A673 (cell line): ENCODE results near the gene NUTM2G. TPM values are rescaled to one million over a fixed set of nuclear protein-coding genes. Genes with fewer than 3 reads are reported as not detected.
"Not testable (repeated sequence)": the region's sequence is repeated elsewhere in the genome, so short reads cannot be mapped to it uniquely, and the experiment has no call there.

Source experiments
- BruUV-seq: library from RNA; stranded (reverse); fragments of 400-500 nt; replicated peaks from 2 replicates; lab custom pipeline; 2021; lab: Mats Ljungman, UMichigan
- CTCF ChIA-PET: fragments of 300-600 bp; sonication (Branson Sonifier 250); formaldehyde crosslinking; loops from one replicate; lab custom pipeline; 2022; ENCODE audit warnings: antibody characterized with exemption; lab: Charles Lee
- POLR2A ChIA-PET: fragments of 300-600 bp; sonication (Branson Sonifier 250); formaldehyde crosslinking; loops from one replicate; lab custom pipeline; 2022; ENCODE audit warnings: antibody characterized with exemption; ENCODE audit not compliant: low non-redundant PET; lab: Charles Lee
- DNase-seq: peaks from one replicate; pipeline ENCODE4 v3.0.0-alpha.2; 2015; ENCODE audit warnings: low spot score
- H3K27ac ChIP-seq: fragments of 200-600 bp; sonication (generic); 2 replicates; pipeline ENCODE4 v1.5.1; 2016; ENCODE audit warnings: mixed run types, low read depth, mild to moderate bottlenecking, mixed read lengths, antibody characterized with exemption, low read length; ENCODE audit not compliant: poor library complexity, severe bottlenecking
- H3K27me3 ChIP-seq: fragments of 200-600 bp; sonication (generic); replicated peaks from 2 replicates; pipeline ENCODE4 v1.6.1; 2017; ENCODE audit warnings: mixed run types, low read depth, mild to moderate bottlenecking, mixed read lengths, antibody characterized with exemption, low read length; ENCODE audit not compliant: insufficient read depth, poor library complexity
- H3K36me3 ChIP-seq: fragments of 200-600 bp; sonication (generic); 2 replicates; pipeline ENCODE4 v1.6.1; 2016; ENCODE audit warnings: mixed run types, mild to moderate bottlenecking, mixed read lengths, antibody characterized with exemption, low read length; ENCODE audit not compliant: insufficient read depth, poor library complexity, severe bottlenecking
- H3K4me1 ChIP-seq: fragments of 200-600 bp; sonication (generic); 2 replicates; pipeline ENCODE4 v1.6.1; 2017; ENCODE audit warnings: mixed run types, mild to moderate bottlenecking, mixed read lengths, antibody characterized with exemption, low read length; ENCODE audit not compliant: insufficient read depth, poor library complexity, severe bottlenecking
- H3K4me3 ChIP-seq: fragments of 200-600 bp; sonication (generic); 2 replicates; pipeline ENCODE4 v1.5.1; 2016; ENCODE audit warnings: low read depth, mixed run types, mild to moderate bottlenecking, mixed read lengths, low read length; ENCODE audit not compliant: poor library complexity, severe bottlenecking
- H3K9me3 ChIP-seq: fragments of 200-600 bp; sonication (generic); 2 replicates; pipeline ENCODE4 v1.6.1; 2016; ENCODE audit warnings: mixed run types, low read depth, mild to moderate bottlenecking, mixed read lengths, antibody characterized with exemption, low read length; ENCODE audit not compliant: poor library complexity, severe bottlenecking
- intact Hi-C: fragments of 100-400 bp; cut with micrococcal nuclease; formaldehyde crosslinking; loops from one replicate; pipeline ENCODE4 v1.10.0; 2022; ENCODE audit not compliant: unreplicated experiment
- total RNA-seq: library from RNA; stranded (reverse); gene quantifications from 2 replicates; pipeline ENCODE4 v1.2.3, GENCODE V29; 2021

NUTM2G gene
- total RNA-seq, 1 experiment from 2014 or later = not detected

DNA sequence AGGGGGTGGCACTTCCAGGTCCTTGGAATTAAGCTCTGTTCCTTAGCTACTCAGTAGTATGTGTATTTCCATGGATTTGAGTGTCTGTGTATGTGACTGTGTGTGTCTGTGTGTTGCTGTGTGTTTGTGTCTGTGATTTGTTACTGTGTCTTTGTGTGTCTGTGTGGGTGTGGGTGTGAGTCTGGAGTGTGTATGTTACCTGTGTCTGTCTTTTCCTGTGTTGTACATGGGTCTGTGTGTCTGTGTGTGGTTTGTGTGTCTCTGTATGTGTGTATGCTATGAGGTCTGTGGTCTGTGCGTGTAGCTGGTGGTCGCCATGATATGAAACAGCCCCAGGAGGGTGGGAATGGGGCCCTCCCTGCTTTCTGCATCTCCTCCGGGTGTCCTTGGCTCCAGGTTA, 8.8 kb downstream of the NUTM2G start:
- H3K36me3 ChIP-seq, H3K9me3 ChIP-seq, H3K27ac ChIP-seq, BruUV-seq, intact Hi-C loops, H3K4me1 ChIP-seq, H3K4me3 ChIP-seq, DNase-seq, POLR2A ChIA-PET, H3K27me3 ChIP-seq, CTCF ChIA-PET: not testable (repeated sequence)

DNA sequence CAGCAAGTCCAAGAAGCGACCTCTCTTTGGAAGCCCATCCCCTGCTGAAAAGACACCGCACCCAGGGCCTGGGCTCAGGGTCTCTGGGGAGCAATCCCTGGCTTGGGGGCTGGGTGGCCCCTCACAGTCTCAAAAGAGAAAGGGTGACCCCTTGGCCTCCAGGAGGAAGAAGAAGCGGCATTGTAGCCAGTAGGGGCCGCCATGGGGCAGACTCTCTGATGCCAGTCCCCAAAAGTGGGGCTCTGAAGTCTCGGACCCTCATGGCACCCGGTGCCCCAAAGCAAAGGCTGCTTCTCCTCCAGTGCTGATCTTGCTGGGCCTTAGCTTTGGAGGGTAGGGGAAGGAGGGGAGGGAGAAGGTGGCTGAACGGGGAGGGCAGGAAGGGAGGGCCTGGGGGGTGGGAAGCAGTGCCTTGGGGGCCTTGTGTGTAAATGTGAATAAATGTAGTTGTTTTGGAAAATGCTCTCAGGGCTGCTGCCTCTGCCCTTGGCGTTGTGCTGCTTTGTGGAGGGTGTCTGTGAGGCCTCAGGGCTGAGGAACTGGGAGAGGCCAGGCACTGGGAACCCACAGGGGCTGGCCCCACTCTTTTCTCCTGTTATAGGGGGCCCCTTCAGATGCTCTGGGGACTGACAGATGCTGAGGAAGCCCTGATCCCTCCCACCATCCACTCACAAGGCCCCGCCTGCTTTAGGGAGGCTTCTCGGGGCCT, 10.5 kb downstream of the NUTM2G start:
- H3K4me3 ChIP-seq, BruUV-seq, H3K36me3 ChIP-seq, DNase-seq, H3K9me3 ChIP-seq, intact Hi-C loops, H3K4me1 ChIP-seq, CTCF ChIA-PET, H3K27ac ChIP-seq, POLR2A ChIA-PET, H3K27me3 ChIP-seq: not testable (repeated sequence)

DNA sequence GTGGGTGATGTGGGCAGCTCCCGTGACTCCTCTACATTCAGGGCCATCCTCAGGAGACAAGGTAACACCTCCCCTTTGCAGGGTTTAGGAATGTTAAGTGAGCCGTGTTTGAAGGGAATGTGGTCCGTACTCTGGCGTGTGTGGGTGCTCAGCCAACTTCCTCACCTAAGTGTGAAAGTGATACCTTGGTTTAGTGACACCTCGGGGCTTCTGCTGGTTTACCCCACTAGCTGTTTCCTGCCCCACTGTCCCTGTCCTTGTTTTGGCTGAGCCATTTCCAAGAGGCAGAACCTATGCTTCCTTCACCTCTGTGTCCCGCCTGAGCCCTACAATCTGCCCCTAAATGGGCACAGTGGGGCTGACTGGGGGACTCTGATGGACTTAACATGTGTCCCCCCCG, 12.3 kb downstream of the NUTM2G start:
- CTCF ChIA-PET, H3K4me1 ChIP-seq, POLR2A ChIA-PET, H3K4me3 ChIP-seq, H3K9me3 ChIP-seq, BruUV-seq, intact Hi-C loops, DNase-seq, H3K27ac ChIP-seq, H3K27me3 ChIP-seq, H3K36me3 ChIP-seq: not testable (repeated sequence)

DNA sequence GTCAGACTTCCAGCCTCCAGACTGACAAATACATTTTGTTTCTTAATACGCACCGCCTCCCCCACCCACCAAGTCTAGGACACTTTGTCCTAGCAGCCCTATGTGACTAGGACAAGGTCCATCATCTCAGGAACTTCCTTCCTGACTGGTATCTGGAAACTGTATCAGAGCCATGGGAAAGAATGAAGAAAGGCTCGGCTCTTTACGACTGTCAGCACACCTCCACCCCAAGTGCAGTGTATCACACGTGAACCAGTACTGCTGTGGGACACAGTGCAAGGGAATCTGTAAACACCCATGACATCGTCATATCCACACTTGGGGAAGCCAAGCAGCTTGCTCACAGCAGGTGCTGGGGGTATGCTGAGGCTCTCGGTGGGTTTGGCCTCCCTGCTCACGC, 13.0 kb downstream of the NUTM2G start:
- CTCF ChIA-PET, H3K4me1 ChIP-seq, POLR2A ChIA-PET, H3K27me3 ChIP-seq, H3K9me3 ChIP-seq, H3K36me3 ChIP-seq, BruUV-seq, intact Hi-C loops, H3K27ac ChIP-seq, DNase-seq, H3K4me3 ChIP-seq: not testable (repeated sequence)

DNA sequence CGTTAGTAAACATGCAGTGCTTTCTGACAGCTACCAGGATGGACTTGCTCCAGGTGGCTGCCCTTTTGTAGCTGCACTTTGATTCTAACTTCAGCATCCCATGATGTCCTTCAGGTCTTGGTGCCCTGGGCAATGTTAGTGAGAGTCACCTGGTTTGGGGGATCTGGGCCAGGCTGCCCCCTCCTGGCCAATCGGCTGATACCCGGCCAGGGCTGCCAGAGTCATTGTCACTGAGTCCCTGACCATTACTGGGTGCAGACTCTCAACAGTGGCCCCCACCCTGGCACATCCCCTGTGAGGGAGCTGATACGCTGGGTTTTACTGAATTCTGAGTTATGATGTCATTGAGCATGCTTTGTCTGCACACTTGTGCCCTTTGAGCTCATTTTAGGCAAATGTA, 13.5 kb downstream of the NUTM2G start:
- POLR2A ChIA-PET, intact Hi-C loops, H3K27ac ChIP-seq, H3K4me3 ChIP-seq, BruUV-seq, H3K36me3 ChIP-seq, H3K4me1 ChIP-seq, DNase-seq, H3K9me3 ChIP-seq, CTCF ChIA-PET, H3K27me3 ChIP-seq: not testable (repeated sequence)

DNA sequence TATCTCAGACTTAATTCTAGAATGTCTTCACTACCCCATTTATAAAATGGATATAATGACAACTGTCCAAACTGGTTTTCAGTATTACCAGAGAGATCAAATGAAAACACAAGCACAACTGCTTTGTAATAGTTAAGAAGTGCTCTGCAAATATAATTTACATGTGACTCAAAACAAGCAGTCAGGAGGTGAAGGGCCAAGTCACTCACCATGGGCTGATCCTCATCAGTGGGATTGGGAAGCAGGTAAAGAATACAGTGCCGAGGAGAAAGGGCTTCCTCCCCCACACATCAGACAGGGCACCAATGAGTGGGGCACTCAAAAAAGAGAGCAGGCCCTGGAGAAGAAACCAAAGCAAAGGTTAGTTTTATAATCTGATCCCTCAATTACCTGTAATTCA, 20.7 kb downstream of the NUTM2G start:
- BruUV-seq, H3K36me3 ChIP-seq, H3K4me3 ChIP-seq, H3K9me3 ChIP-seq, H3K4me1 ChIP-seq, intact Hi-C loops, DNase-seq, CTCF ChIA-PET, H3K27ac ChIP-seq, POLR2A ChIA-PET, H3K27me3 ChIP-seq: not testable (repeated sequence)

DNA sequence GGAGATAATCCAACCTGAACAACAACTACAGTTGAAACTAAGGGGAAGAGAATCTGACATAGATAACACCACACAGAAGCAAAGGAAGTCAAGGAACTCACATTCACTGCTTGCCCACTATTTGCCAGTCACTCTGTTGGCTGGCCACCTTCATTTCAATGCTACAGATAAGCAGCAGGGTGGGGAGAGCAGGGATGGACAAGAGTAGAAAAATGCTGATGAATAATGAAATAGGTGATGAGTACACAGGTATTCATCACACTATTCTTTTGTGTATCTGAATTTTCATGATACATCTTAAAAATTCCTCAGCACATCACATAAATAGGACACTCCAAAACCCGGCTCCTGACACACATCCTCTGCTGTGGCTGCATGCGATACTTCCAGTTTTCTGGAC, 21.9 kb downstream of the NUTM2G start:
- H3K9me3 ChIP-seq, H3K4me1 ChIP-seq, DNase-seq, H3K27ac ChIP-seq, POLR2A ChIA-PET, H3K36me3 ChIP-seq, intact Hi-C loops, H3K4me3 ChIP-seq, BruUV-seq, CTCF ChIA-PET, H3K27me3 ChIP-seq: not testable (repeated sequence)

DNA sequence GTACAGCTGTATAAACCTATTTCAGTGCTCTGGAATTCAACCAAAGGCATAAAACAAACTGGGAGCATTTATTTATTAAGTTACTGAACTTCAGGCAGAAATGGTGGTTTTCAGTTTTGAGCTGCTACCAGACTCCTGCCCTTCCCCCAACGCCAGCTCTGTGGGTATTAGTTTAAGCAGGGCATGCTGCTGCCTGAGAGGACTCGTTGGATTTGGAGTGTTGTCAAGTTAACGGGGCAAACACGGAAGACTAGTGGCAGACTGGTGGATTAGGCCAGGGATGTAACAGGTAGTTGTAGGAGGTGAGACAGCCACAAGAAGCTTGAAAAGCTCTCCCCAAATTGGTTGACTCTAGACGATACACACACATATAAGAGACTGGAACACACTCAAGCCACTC, 38.9 kb downstream of the NUTM2G start:
- CTCF ChIA-PET, BruUV-seq, H3K27ac ChIP-seq, H3K9me3 ChIP-seq, H3K36me3 ChIP-seq, DNase-seq, H3K4me1 ChIP-seq, H3K4me3 ChIP-seq, intact Hi-C loops, H3K27me3 ChIP-seq, POLR2A ChIA-PET: not testable (repeated sequence)
